ENCODE measurements around the gene KBTBD13.

The KBTBD13 gene

DNA sequence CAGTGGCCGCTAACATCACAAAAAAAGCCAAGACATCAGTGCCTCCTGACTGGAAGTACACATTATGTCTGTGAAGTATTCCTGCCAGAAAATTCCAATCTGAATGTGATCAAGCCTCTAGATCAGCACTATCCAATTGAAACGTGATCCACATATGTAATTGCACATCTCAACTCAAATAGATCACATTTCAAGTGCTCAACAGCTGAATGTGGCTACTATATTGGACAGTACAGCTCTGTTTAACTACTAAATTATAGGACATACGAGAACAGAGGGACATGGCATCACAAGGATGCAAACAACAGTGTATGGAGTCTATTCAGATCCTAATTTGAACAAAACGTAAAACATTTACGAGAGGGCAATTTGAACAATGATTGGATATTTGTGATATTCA, 39.0 kb downstream of the KBTBD13 start:
- no peak for DNase-seq
